Tibial nerve (tissue), 4 donors: ENCODE results near the gene LTO1. TPM values are rescaled to one million over a fixed set of nuclear protein-coding genes. Genes with fewer than 3 reads are reported as not detected.

Experiments
- DNase-seq, 2 donors: peaks; one replicate each; pipeline ENCODE4 v3.0.0-alpha.2; 2019; ENCODE audit warnings: low spot score in 2 of 2
- H3K27ac ChIP-seq, 4 donors: fragments of 200-600 bp; sonication (generic) in 3 of 4; one replicate each; pipeline ENCODE4 v1.5.1; 2017 to 2019; ENCODE audit warnings: mild to moderate bottlenecking in 1 of 4
- H3K27me3 ChIP-seq, 2 donors: fragments of 200-600 bp; sonication (generic) in 1 of 2; one replicate each; pipeline versions ENCODE4 v1.5.1 to v1.6.0; 2017 to 2019
- H3K36me3 ChIP-seq, 3 donors: fragments of 200-600 bp; sonication (generic); one replicate each; pipeline ENCODE4 v1.5.1; 2018 to 2019
- H3K4me1 ChIP-seq, 4 donors: fragments of 200-600 bp; sonication (generic) in 3 of 4; one replicate each; pipeline ENCODE4 v1.5.1; 2017 to 2019
- H3K4me3 ChIP-seq, 4 donors: fragments of 200-600 bp; sonication (generic) in 3 of 4; one replicate each; pipeline ENCODE4 v1.5.1; 2017 to 2019; ENCODE audit warnings: mild to moderate bottlenecking in 1 of 4, moderate library complexity in 1 of 4
- H3K9me3 ChIP-seq, 4 donors: fragments of 200-600 bp; sonication (generic) in 3 of 4; one replicate each; pipeline ENCODE4 v1.5.1; 2017 to 2019
- EP300 ChIP-seq, 2 donors: sonication (generic); formaldehyde crosslinking; IDR thresholded peaks; one replicate each; pipeline ENCODE4 v1.6.1; 2017; ENCODE audit warnings: antibody characterized with exemption in 2 of 2, mild to moderate bottlenecking in 1 of 2
- POLR2A ChIP-seq, 2 donors: fragments of 450-650 bp; IDR thresholded peaks; one replicate each; pipeline ENCODE4 v1.6.1; 2017; ENCODE audit warnings: antibody characterized with exemption in 2 of 2, mild to moderate bottlenecking in 2 of 2, moderate library complexity in 2 of 2
- WGBS, 2 donors: methylation state at CpG; one replicate each; pipeline ENCODE4 v1.1.5; 2018; 5-methylcytosine and 5-hydroxymethylcytosine counted together
- total RNA-seq, 4 donors: library from RNA; depleted of rRNA; stranded (reverse); fragments of >200 nt; gene quantifications; one replicate each; pipeline ENCODE4 v1.1.0, GENCODE V29; 2016
- TF ChIP-seq, protein P1 (sequence below), 5 experiments: fragments of 200-600 bp in 3 of 5; fragments of 450-650 bp in 2 of 5; sonication (generic) in 3 of 5; IDR thresholded peaks; one replicate each; pipeline ENCODE4 v1.5.1; 2016 to 2019; ENCODE audit warnings: antibody characterized with exemption in 5 of 5, mild to moderate bottlenecking in 3 of 5, moderate library complexity in 2 of 5

The LTO1 gene
- total RNA-seq, 4 donors from 2014 or later, result 22.5 to 29.9 (median 23.1) TPM

GRCh38 chr11:69662021-69662698 lies 13.0 kb downstream of the LTO1 start:
- H3K36me3 ChIP-seq, result peaks cover 0 to 64% (median 0%) of the 10 kb centered on the region in 3 donors
- DNase-seq, result no peak
- H3K4me1 ChIP-seq, result peaks cover 0 to 14% (median 3%) of the 10 kb centered on the region in 4 donors
- H3K4me3 ChIP-seq, result no peak overlapping the region
- no peaks in the 10 kb centered on the region for H3K27me3 ChIP-seq
- H3K27ac ChIP-seq, result no peak overlapping the region
- no peaks in the 10 kb centered on the region for H3K9me3 ChIP-seq
- 69 to 81% methylated on average over 16 of the region's 16 CpGs for WGBS, 2 donors
- no peak for TF ChIP-seq EP300 (IDR thresholded peaks at IDR 0.05)
- TF ChIP-seq, protein P1, sequence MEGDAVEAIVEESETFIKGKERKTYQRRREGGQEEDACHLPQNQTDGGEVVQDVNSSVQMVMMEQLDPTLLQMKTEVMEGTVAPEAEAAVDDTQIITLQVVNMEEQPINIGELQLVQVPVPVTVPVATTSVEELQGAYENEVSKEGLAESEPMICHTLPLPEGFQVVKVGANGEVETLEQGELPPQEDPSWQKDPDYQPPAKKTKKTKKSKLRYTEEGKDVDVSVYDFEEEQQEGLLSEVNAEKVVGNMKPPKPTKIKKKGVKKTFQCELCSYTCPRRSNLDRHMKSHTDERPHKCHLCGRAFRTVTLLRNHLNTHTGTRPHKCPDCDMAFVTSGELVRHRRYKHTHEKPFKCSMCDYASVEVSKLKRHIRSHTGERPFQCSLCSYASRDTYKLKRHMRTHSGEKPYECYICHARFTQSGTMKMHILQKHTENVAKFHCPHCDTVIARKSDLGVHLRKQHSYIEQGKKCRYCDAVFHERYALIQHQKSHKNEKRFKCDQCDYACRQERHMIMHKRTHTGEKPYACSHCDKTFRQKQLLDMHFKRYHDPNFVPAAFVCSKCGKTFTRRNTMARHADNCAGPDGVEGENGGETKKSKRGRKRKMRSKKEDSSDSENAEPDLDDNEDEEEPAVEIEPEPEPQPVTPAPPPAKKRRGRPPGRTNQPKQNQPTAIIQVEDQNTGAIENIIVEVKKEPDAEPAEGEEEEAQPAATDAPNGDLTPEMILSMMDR (IDR thresholded peaks at IDR 0.05), result no peak

- H3K4me1 ChIP-seq, result peaks cover 0 to 14% (median 3%) of the 10 kb centered on the region in 4 donors
- H3K27ac ChIP-seq, result no peak overlapping the region
- no peaks in the 10 kb centered on the region for H3K9me3 ChIP-seq
- TF ChIP-seq, protein P1 (IDR thresholded peaks at IDR 0.05), result no peak
- TF ChIP-seq POLR2A (IDR thresholded peaks at IDR 0.05), result no peak
- TF ChIP-seq EP300 (IDR thresholded peaks at IDR 0.05), result no peak
- 83 to 84% methylated on average over 10 of the region's 10 CpGs for WGBS, 2 donors
- H3K27me3 ChIP-seq, result no peaks in the 10 kb centered on the region
- H3K4me3 ChIP-seq, result no peak overlapping the region
- H3K36me3 ChIP-seq, result peaks cover 0 to 56% (median 0%) of the 10 kb centered on the region in 3 donors
- no peak for DNase-seq
These were observed 13.8 kb downstream of the LTO1 start for GRCh38 chr11:69661413-69661715.

DNA sequence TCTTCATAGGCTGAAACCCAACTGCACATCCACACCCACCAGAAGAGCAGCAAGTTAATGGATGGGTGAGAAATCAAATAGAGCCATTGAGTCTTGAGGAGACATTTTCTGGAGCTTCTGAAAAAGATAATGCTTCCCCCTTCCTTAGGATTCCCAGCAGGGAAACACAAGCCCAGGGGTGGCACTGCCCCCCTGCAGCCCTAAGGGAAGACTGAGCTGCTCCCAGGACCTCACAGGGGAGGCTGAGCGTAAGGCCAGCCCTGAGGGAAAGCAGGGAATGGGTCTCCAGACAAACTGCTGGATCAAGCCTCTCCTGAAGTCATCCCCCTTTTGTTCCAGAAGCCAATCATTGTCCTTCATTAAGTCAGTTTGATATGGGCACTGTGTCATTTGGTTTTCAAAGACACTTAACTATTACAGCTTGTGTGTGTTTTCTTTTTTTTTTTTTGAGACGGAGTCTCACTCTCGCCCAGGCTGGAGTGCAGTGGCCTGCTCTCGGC lies 15.1 kb downstream of the LTO1 start:
- 91 to 96% methylated on average over 4 of the region's 4 CpGs for WGBS, 2 donors
- TF ChIP-seq POLR2A (IDR thresholded peaks at IDR 0.05) (no peak), EP300 (IDR thresholded peaks at IDR 0.05) (no peak)
- TF ChIP-seq, protein P1 (IDR thresholded peaks at IDR 0.05), result no peak
- Histone ChIP-seq H3K4me1 (peaks cover 0 to 14% (median 3%) of the 10 kb centered on the region in 4 donors), H3K27ac (no peak overlapping the region), H3K36me3 (peaks cover 0 to 43% (median 0%) of the 10 kb centered on the region in 3 donors), H3K4me3 (no peak overlapping the region), H3K27me3 (no peaks in the 10 kb centered on the region), H3K9me3 (no peaks in the 10 kb centered on the region)
- no peak for DNase-seq

DNA sequence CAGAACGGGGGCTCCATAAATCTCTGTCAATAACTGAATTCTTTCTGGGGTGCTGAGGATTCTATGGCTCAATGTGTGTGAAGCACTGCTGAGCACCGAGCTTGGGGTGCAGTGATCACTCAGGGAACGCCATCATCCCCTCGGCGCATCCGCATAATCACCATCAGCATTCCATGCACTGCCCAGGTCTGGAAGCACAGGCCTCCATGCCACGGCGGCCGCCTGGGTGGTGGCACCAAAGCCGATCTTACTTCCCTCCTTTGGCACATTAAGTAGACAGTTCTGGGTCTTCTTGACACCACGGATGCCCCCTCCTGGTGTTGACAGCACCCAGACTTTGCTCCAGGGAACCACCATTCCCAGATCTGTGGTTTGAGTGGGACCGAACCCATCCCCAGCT lies 15.6 kb downstream of the LTO1 start:
- Histone ChIP-seq H3K4me1 (peaks cover 0 to 14% (median 3%) of the 10 kb centered on the region in 4 donors), H3K27me3 (no peaks in the 10 kb centered on the region), H3K9me3 (no peaks in the 10 kb centered on the region), H3K36me3 (peaks cover 0 to 40% (median 0%) of the 10 kb centered on the region in 3 donors), H3K4me3 (no peak overlapping the region), H3K27ac (no peak overlapping the region)
- DNase-seq, result no peak
- whole genome bisulfite sequencing, 2 donors, result 93 to 94% methylated on average over 11 to 12 of the region's 12 CpGs
- TF ChIP-seq EP300 (IDR thresholded peaks at IDR 0.05) (no peak), POLR2A (IDR thresholded peaks at IDR 0.05) (no peak)
- TF ChIP-seq, protein P1 (IDR thresholded peaks at IDR 0.05), result no peak

DNA sequence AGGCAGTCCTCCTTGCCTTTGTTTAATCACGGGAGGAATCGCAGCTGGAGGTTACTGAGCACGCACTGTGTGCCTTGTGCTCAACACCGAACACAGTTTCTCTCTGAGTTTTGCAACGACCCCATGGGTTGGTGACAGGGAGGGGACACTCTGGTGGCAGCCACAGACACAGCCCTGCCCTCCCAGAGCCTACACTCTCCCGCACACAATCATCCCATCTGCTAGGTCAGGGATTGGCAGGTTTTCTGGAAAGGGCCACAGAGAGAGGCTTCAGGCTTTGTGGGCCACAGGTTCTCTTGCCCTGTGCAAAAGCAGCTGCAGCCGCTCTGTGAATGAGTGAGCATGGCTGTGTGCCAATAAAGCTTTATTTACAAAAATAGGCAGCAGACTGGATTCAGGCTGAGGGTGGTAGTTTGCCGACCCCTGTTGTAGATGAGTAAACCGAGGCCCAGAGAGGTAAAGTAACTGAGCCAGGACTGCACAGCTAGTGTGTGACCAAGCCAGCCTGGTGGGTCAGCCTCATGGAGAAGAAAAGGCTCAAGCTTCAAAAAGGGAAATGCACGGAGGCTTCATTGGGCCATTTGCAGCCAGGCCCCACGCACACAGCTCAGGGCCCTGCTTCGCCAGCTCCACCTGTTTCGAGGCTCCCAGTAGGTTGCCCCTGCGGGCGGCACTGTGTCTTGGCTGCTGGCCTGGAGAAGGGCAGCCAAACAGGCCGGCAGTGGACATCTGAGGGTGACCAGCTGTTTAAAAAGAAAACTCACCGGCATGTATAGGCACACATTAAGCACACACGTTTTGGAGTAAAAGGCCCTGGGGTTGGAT lies 16.3 kb downstream of the LTO1 start:
- H3K4me3 ChIP-seq, result no peak overlapping the region

More for the DNA sequence above, 16.3 kb downstream of the LTO1 start:
- Histone ChIP-seq H3K27me3 (no peaks in the 10 kb centered on the region), H3K4me1 (peaks cover 0 to 14% (median 3%) of the 10 kb centered on the region in 4 donors), H3K27ac (peak overlapping the region in 2 of 4 donors; percentile 34 to 58), H3K36me3 (peaks cover 0 to 40% (median 0%) of the 10 kb centered on the region in 3 donors), H3K9me3 (no peaks in the 10 kb centered on the region)
- DNase-seq, result no peak
- TF ChIP-seq POLR2A (IDR thresholded peaks at IDR 0.05) (no peak), EP300 (IDR thresholded peaks at IDR 0.05) (no peak)
- TF ChIP-seq, protein P1 (IDR thresholded peaks at IDR 0.05), result no peak
- 83 to 84% methylated on average over 12 of the region's 18 CpGs for WGBS, 2 donors
